ENCODE data around the gene PEX7. TPM values are rescaled to one million over a fixed set of nuclear protein-coding genes. Genes with fewer than 3 reads are reported as not detected.

PEX7 gene
- total RNA-seq, 2 experiments from 2014 or later = 2.0 to 3.4 TPM

- H3K36me3 Mint-ChIP-seq (ENCODE audit: low read depth) = peaks cover 20% of the 10 kb centered on the region
- DNase-seq (no peak), ATAC-seq (ENCODE audit: poor library complexity) (no peak)
- H3K4me1 Mint-ChIP-seq (ENCODE audit: low read depth) = peaks cover 10% of the 10 kb centered on the region
- Histone ChIP-seq H3K9me3 (ENCODE audit: control insufficient read depth in 1 of 2, insufficient read depth in 1 of 2, low read length in 2 of 2) (no peaks in the 10 kb centered on the region), H3K4me3 (ENCODE audit: low read length) (no peak overlapping the region), H3K27ac (ENCODE audit: low read depth in 1 of 2, low read length in 2 of 2) (no peak overlapping the region), H3K4me1 (ENCODE audit: insufficient read depth, low read length) (no peaks in the 10 kb centered on the region), H3K27me3 (ENCODE audit: control insufficient read depth in 1 of 2, insufficient read depth in 2 of 2, low read length in 2 of 2) (no peaks in the 10 kb centered on the region), H3K36me3 (ENCODE audit: insufficient read depth, low read length) (no peaks in the 10 kb centered on the region)
- H3K27ac Mint-ChIP-seq = no peak overlapping the region
- H3K4me3 Mint-ChIP-seq = no peak overlapping the region
- intact Hi-C loops (cut with DNase I, micrococcal nuclease) = no loop called here
- CTCF ChIA-PET = interaction anchor here (1.3 kb wide), 1 partner anchor 98 kb away, joined by 4 read pairs; the partner anchor contains the start of gene MAP3K5
- H3K27me3 Mint-ChIP-seq = no peaks in the 10 kb centered on the region
- H3K9me3 Mint-ChIP-seq = no peaks in the 10 kb centered on the region
- POLR2A ChIA-PET = no interaction called here
- no peak for TF ChIP-seq CTCF (IDR thresholded peaks at IDR 0.05)
Observed at GRCh38 chr6:136890194-136890839, 67.9 kb downstream of the PEX7 start.

- no peak for DNase-seq
- no peak overlapping the region for H3K4me3 ChIP-seq (ENCODE audit: low read length)
- POLR2A ChIA-PET = no interaction called here
- H3K27me3 Mint-ChIP-seq = no peaks in the 10 kb centered on the region
- no peak overlapping the region for H3K4me3 Mint-ChIP-seq
- peaks cover 10% of the 10 kb centered on the region for H3K4me1 Mint-ChIP-seq (ENCODE audit: low read depth)
- no peaks in the 10 kb centered on the region for H3K9me3 Mint-ChIP-seq
- TF ChIP-seq CTCF (IDR thresholded peaks at IDR 0.05) = no peak
- peaks cover 18% of the 10 kb centered on the region for H3K36me3 Mint-ChIP-seq (ENCODE audit: low read depth)
- H3K9me3 ChIP-seq (ENCODE audit: control insufficient read depth in 1 of 2, insufficient read depth in 1 of 2, low read length in 2 of 2) = no peaks in the 10 kb centered on the region
- no peaks in the 10 kb centered on the region for H3K36me3 ChIP-seq (ENCODE audit: insufficient read depth, low read length)
- H3K4me1 ChIP-seq (ENCODE audit: insufficient read depth, low read length) = no peaks in the 10 kb centered on the region
- no peak overlapping the region for H3K27ac Mint-ChIP-seq
- intact Hi-C loops (cut with DNase I, micrococcal nuclease) = no loop called here
- no peaks in the 10 kb centered on the region for H3K27me3 ChIP-seq (ENCODE audit: control insufficient read depth in 1 of 2, insufficient read depth in 2 of 2, low read length in 2 of 2)
- no peak for ATAC-seq (ENCODE audit: poor library complexity)
- no peak overlapping the region for H3K27ac ChIP-seq (ENCODE audit: low read depth in 1 of 2, low read length in 2 of 2)
- CTCF ChIA-PET = no interaction called here
Observed at GRCh38 chr6:136890986-136891385, 68.6 kb downstream of the PEX7 start.

GRCh38 chr6:136893187-136893586, 70.8 kb downstream of the PEX7 start:
- H3K9me3 Mint-ChIP-seq = no peaks in the 10 kb centered on the region
- no peak overlapping the region for H3K27ac Mint-ChIP-seq
- H3K36me3 ChIP-seq (ENCODE audit: insufficient read depth, low read length) = peaks cover 3% of the 10 kb centered on the region
- CTCF ChIA-PET = interaction anchor here (1.3 kb wide), 1 partner anchor 10 kb away, joined by 3 read pairs; no protein-coding TSS in a partner anchor
- no peak for DNase-seq
- intact Hi-C loops (cut with DNase I, micrococcal nuclease) = no loop called here
- H3K4me3 Mint-ChIP-seq = no peak overlapping the region
- POLR2A ChIA-PET = no interaction called here
- no peaks in the 10 kb centered on the region for H3K27me3 ChIP-seq (ENCODE audit: control insufficient read depth in 1 of 2, insufficient read depth in 2 of 2, low read length in 2 of 2)
- no peaks in the 10 kb centered on the region for H3K4me1 ChIP-seq (ENCODE audit: insufficient read depth, low read length)
- no peak for TF ChIP-seq CTCF (IDR thresholded peaks at IDR 0.05)
- no peak overlapping the region for H3K27ac ChIP-seq (ENCODE audit: low read depth in 1 of 2, low read length in 2 of 2)
- no peak for ATAC-seq (ENCODE audit: poor library complexity)
- peaks cover 10% of the 10 kb centered on the region for H3K4me1 Mint-ChIP-seq (ENCODE audit: low read depth)
- H3K27me3 Mint-ChIP-seq = no peaks in the 10 kb centered on the region
- no peaks in the 10 kb centered on the region for H3K9me3 ChIP-seq (ENCODE audit: control insufficient read depth in 1 of 2, insufficient read depth in 1 of 2, low read length in 2 of 2)
- no peak overlapping the region for H3K4me3 ChIP-seq (ENCODE audit: low read length)
- H3K36me3 Mint-ChIP-seq (ENCODE audit: low read depth) = peaks cover 24% of the 10 kb centered on the region

All from CD4-positive, alpha-beta T cell (primary cell).